Tibial artery (tissue), 4 donors: Measurements from ENCODE around the gene PRDM16.

Source experiments
- DNase-seq, 2 donors: peaks; one replicate each; pipeline ENCODE4 v3.0.0-alpha.2; 2019
- H3K27ac ChIP-seq, 2 donors: fragments of 200-600 bp; sonication (generic) in 1 of 2; 1 replicate in 1 of 2; 2 replicates in 1 of 2; pipeline ENCODE4 v1.5.1; 2018 to 2019; ENCODE audit warnings: mild to moderate bottlenecking in 1 of 2
- H3K27me3 ChIP-seq, 2 donors: fragments of 200-600 bp; sonication (generic) in 1 of 2; one replicate each; pipeline versions ENCODE4 v1.5.1 to v1.6.0; 2016 to 2019
- H3K36me3 ChIP-seq, 3 donors: fragments of 200-600 bp; sonication (generic) in 2 of 3; one replicate each; pipeline ENCODE4 v1.5.1; 2016 to 2019; ENCODE audit warnings: mild to moderate bottlenecking in 2 of 3
- H3K4me1 ChIP-seq, 4 donors: fragments of 200-600 bp; sonication (generic) in 2 of 4; 1 replicate in 3 of 4; 2 replicates in 1 of 4; pipeline ENCODE4 v1.5.1; 2016 to 2019
- H3K4me3 ChIP-seq, 2 donors: fragments of 200-600 bp; sonication (generic) in 1 of 2; 1 replicate in 1 of 2; 2 replicates in 1 of 2; pipeline ENCODE4 v1.5.1; 2018 to 2019; ENCODE audit warnings: mild to moderate bottlenecking in 2 of 2
- H3K9me3 ChIP-seq, 3 donors: fragments of 200-600 bp; sonication (generic) in 1 of 3; one replicate each; pipeline ENCODE4 v1.5.1; 2016 to 2019
- intact Hi-C: fragments of 100-400 bp; cut with DNase I; formaldehyde crosslinking; loops from one replicate; pipeline ENCODE4 v1.15.0; 2023; ENCODE audit warnings: low total_unique reads
- TF ChIP-seq, protein P1 (sequence below), 2 experiments: fragments of 200-600 bp in 1 of 2; fragments of 450-650 bp in 1 of 2; IDR thresholded peaks; one replicate each; pipeline ENCODE4 v1.5.1; 2017 to 2019; ENCODE audit warnings: antibody characterized with exemption in 2 of 2, mild to moderate bottlenecking in 1 of 2, moderate library complexity in 1 of 2

The PRDM16 gene

DNA sequence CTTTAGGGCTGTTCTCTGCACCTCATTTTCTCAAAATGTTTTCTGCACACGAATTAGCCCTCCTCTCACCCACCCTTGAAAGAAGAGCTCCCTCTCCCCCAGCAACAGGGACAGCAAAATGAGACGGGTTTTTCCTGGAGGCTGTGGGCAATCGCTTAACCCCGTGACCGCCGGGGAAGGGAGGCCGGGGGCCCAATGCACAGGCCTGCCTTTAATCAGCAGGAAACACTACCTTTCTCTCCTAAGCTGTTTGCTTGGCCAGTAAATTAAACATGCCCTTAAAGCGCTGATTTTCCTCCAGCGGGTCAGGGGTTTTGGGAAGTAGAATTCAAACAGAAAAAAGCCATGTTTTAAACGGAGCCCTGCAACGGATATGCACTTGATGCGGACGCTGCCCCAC is 114.4 kb downstream of the PRDM16 start:
- H3K4me1 ChIP-seq: peaks cover 3 to 59% (median 52%) of the 10 kb centered on the region in 4 donors
- peak overlapping the region; percentile 91 to 98 for H3K27ac ChIP-seq
- intact Hi-C loops: no loop called here
- no peak for DNase-seq
- peaks cover 0 to 4% (median 0%) of the 10 kb centered on the region in 3 donors for H3K36me3 ChIP-seq
- H3K9me3 ChIP-seq: no peaks in the 10 kb centered on the region
- no peak overlapping the region for H3K4me3 ChIP-seq
- no peaks in the 10 kb centered on the region for H3K27me3 ChIP-seq
- TF ChIP-seq, protein P1, sequence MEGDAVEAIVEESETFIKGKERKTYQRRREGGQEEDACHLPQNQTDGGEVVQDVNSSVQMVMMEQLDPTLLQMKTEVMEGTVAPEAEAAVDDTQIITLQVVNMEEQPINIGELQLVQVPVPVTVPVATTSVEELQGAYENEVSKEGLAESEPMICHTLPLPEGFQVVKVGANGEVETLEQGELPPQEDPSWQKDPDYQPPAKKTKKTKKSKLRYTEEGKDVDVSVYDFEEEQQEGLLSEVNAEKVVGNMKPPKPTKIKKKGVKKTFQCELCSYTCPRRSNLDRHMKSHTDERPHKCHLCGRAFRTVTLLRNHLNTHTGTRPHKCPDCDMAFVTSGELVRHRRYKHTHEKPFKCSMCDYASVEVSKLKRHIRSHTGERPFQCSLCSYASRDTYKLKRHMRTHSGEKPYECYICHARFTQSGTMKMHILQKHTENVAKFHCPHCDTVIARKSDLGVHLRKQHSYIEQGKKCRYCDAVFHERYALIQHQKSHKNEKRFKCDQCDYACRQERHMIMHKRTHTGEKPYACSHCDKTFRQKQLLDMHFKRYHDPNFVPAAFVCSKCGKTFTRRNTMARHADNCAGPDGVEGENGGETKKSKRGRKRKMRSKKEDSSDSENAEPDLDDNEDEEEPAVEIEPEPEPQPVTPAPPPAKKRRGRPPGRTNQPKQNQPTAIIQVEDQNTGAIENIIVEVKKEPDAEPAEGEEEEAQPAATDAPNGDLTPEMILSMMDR (IDR thresholded peaks at IDR 0.05): no peak

DNA sequence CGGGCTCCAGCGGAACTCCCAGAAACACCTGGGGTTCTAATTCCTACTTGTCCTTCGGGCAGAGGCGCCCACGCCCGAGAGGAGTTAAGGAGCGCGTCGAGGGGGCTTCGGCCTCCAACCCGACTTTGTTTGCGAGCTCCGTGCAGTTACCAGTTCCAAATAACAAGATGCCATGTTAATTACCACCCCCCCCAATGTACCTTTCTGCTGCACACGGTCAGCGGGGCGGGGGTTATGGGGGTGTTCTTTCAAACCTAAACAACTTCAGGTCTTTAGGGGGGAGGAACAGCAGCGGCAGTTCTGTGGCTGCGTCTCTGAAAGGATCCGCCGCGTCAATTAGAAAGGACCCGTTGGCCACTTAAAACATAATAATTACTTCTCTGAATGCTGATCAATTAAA is 114.8 kb downstream of the PRDM16 start:
- no peak for DNase-seq
- no peaks in the 10 kb centered on the region for H3K9me3 ChIP-seq
- peaks cover 3 to 63% (median 56%) of the 10 kb centered on the region in 4 donors for H3K4me1 ChIP-seq
- H3K36me3 ChIP-seq: peaks cover 0 to 4% (median 0%) of the 10 kb centered on the region in 3 donors
- peak overlapping the region; percentile 91 to 98 for H3K27ac ChIP-seq
- H3K27me3 ChIP-seq: no peaks in the 10 kb centered on the region
- no peak overlapping the region for H3K4me3 ChIP-seq
- intact Hi-C loops: no loop called here
- TF ChIP-seq, protein P1 (IDR thresholded peaks at IDR 0.05): no peak

DNA sequence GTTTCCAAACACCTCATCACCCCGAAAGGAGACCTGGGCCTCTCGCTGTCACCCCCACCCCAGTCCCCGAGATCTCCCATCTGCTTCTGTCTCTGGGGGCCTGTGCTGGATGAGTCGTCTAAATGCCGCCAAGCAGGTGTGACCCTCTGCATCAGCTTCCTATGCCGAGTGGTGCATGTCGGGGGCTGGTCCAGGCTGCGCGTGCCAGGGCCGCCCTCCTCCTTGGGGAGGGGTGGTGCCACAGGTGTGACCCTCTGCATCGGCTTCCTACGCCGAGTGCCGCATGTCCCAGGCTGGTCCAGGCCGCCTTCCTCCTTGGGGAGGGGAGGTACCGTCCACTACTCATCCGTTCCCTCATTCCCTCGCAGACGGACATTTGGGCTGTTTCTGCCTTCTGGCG is 115.7 kb downstream of the PRDM16 start:
- H3K27ac ChIP-seq: peak overlapping the region; percentile 91 to 98

DNA sequence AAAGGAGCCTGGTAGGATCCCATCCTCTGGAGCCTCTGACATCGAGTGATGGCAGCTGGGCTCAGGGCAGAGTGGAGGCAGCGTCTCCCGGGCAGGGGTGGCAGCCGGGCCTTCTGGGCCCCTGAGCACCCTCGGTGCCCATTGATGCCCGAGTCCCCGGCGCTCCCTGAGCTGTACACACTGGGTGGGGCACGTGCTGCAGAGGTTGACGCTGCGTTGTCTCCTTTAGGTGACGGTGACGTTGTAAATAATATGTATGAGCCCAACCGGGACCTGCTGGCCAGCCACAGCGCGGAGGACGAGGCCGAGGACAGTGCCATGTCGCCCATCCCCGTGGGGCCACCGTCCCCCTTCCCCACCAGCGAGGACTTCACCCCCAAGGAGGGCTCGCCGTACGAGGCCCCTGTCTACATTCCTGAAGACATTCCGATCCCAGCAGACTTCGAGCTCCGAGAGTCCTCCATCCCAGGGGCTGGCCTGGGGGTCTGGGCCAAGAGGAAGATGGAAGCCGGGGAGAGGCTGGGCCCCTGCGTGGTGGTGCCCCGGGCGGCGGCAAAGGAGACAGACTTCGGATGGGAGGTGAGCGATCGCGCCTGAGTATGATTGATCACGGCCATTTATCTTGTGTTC is 117.0 kb downstream of the PRDM16 start:
- DNase-seq: no peak
- TF ChIP-seq, protein P1 (IDR thresholded peaks at IDR 0.05): no peak
- H3K4me3 ChIP-seq: peak overlapping the region in 1 of 2 donors; percentile 28
- H3K27me3 ChIP-seq: no peaks in the 10 kb centered on the region
- intact Hi-C loops: no loop called here
- H3K9me3 ChIP-seq: no peaks in the 10 kb centered on the region
- no peaks in the 10 kb centered on the region for H3K36me3 ChIP-seq
- peaks cover 3 to 84% (median 75%) of the 10 kb centered on the region in 4 donors for H3K4me1 ChIP-seq
- H3K27ac ChIP-seq: peak overlapping the region; percentile 91 to 98

More for the DNA sequence above, 115.7 kb downstream of the PRDM16 start:
- Histone ChIP-seq H3K4me3 (no peak overlapping the region), H3K4me1 (peaks cover 3 to 71% (median 63%) of the 10 kb centered on the region in 4 donors), H3K27me3 (no peaks in the 10 kb centered on the region), H3K9me3 (no peaks in the 10 kb centered on the region), H3K36me3 (peaks cover 0 to 4% (median 0%) of the 10 kb centered on the region in 3 donors)
- DNase-seq: no peak
- TF ChIP-seq, protein P1 (IDR thresholded peaks at IDR 0.05): no peak
- intact Hi-C loops: no loop called here

DNA sequence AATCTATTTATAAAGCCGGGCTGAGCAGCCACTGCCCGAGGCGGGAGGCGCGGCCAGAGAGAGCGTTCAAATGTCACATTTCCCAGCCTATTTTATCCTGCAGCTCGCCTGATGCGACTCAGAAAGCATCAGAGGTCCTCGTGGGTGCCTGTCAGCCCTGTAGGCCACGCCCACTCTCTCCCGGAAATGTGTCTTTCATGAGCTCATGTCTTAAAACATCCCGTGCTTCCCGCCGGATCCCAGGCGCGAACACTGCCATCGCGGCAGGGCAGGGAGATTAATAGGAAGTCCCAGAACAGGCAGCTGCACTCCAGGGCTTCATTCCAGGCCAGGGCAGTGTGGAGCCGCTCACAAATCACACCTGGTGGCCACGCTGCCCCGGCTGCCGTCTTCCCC is 117.5 kb downstream of the PRDM16 start:
- Histone ChIP-seq H3K27me3 (no peaks in the 10 kb centered on the region), H3K4me3 (peak overlapping the region in 1 of 2 donors; percentile 28), H3K36me3 (no peaks in the 10 kb centered on the region), H3K4me1 (peaks cover 3 to 90% (median 77%) of the 10 kb centered on the region in 4 donors), H3K9me3 (no peaks in the 10 kb centered on the region), H3K27ac (peak overlapping the region; percentile 91 to 98)
- peak; percentile 95 to 97 for DNase-seq
- TF ChIP-seq, protein P1 (IDR thresholded peaks at IDR 0.05): no peak
- intact Hi-C loops: no loop called here
